Measurements from ENCODE around the gene KANSL1.

DNA sequence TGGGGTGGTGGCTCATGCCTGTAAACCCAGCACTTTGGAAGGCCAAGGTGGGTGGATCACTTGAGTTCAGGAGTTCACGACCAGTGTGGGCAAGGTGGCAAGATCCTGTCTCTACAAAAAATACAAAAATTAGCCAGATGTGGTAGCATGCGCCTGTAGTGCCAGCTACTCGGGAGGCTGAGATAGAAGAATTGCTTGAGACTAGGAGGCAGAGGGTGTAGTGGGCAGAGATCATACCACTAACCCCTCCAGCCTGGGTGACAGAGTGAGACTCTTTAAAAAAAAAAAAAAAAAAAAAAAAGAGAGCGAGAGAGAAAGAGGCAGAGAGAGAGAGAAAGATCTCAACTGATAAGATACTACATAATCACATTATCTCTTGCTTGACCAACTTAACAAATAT, 45.9 kb downstream of the KANSL1 start:
- TF ChIP-seq, protein P1, sequence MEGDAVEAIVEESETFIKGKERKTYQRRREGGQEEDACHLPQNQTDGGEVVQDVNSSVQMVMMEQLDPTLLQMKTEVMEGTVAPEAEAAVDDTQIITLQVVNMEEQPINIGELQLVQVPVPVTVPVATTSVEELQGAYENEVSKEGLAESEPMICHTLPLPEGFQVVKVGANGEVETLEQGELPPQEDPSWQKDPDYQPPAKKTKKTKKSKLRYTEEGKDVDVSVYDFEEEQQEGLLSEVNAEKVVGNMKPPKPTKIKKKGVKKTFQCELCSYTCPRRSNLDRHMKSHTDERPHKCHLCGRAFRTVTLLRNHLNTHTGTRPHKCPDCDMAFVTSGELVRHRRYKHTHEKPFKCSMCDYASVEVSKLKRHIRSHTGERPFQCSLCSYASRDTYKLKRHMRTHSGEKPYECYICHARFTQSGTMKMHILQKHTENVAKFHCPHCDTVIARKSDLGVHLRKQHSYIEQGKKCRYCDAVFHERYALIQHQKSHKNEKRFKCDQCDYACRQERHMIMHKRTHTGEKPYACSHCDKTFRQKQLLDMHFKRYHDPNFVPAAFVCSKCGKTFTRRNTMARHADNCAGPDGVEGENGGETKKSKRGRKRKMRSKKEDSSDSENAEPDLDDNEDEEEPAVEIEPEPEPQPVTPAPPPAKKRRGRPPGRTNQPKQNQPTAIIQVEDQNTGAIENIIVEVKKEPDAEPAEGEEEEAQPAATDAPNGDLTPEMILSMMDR (IDR thresholded peaks at IDR 0.05; ENCODE audit: low read depth, low read length, poor library complexity, severe bottlenecking): no peak
- TF ChIP-seq EZH2phosphoT487 (IDR thresholded peaks at IDR 0.05; ENCODE audit: borderline replicate concordance, low read length): no peak

Measured in DOHH2 (cell line).